ENCODE results near the gene ZEB2.

ZEB2 gene

DNA sequence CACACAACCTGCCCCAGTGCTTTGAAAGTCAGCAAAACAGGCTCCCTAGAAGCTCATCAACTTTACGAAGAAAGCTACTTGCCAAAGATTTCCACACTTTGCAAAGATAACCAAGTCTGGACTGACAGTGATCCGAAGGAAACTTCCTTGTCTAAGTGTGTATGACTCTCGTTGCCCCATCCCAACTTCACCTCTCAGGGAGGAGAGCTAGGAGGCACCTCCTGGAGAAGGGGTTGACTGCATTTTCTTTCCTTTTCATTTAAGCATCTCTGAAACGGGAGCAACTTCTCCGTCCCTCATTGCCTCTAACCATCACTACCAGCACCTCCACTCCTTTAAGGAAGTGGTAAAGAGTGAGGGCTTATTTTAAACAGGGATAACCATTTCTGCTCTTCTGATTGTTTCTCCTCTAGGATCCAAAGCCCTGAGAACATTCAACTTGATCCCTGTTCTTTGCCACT lies 7.0 kb downstream of the ZEB2 start:
- DNase-seq (ENCODE audit: low read depth): no peak

DNA sequence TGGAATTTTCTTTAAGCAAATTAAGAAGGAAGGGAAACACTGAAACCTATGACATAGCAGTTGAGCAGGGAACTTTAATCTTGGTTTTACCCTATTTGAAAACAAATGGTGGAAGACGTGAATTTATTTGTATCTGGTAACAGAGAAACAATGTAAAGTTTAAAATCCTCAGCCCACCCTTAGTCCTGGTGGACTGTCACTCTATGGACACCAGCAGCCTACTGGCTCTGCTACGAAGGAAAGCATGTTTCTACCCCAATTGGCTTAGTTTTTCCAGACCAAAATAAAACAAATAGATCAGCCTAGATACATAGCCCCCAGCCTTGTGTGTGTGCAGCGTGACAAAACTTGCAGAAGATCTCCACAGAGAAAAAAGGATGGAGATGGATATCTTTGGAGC lies 7.4 kb downstream of the ZEB2 start:
- DNase-seq (ENCODE audit: low read depth): no peak

GRCh38 chr2:144511937-144512336 lies 8.0 kb downstream of the ZEB2 start:
- DNase-seq (ENCODE audit: low read depth): no peak

- no peak for DNase-seq (ENCODE audit: low read depth)
These were observed 8.6 kb downstream of the ZEB2 start for GRCh38 chr2:144511226-144511810.

GRCh38 chr2:144510294-144510991 lies 9.5 kb downstream of the ZEB2 start:
- DNase-seq (ENCODE audit: low read depth): no peak

DNA sequence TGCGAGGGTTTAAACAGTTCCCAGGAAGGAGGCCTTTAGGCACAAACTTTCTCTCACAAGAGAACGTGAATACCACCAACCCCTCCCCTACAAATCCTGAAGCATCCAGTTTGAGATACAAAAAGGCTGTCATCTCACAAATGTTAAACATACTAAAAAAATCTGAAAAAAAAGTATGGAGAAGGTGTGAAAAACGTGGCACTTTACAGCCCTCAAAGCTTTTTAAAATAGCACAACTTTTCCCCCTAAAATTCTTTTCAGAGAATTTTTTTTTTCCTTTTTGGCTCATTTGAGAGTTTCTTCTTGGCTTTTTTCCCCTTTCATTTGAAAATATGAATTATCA lies 10.1 kb downstream of the ZEB2 start:
- no peak for DNase-seq (ENCODE audit: low read depth)

GRCh38 chr2:144509001-144509878 lies 10.7 kb downstream of the ZEB2 start:
- no peak for DNase-seq (ENCODE audit: low read depth)

GRCh38 chr2:144508172-144508851 lies 11.6 kb downstream of the ZEB2 start:
- DNase-seq (ENCODE audit: low read depth): no peak

DNA sequence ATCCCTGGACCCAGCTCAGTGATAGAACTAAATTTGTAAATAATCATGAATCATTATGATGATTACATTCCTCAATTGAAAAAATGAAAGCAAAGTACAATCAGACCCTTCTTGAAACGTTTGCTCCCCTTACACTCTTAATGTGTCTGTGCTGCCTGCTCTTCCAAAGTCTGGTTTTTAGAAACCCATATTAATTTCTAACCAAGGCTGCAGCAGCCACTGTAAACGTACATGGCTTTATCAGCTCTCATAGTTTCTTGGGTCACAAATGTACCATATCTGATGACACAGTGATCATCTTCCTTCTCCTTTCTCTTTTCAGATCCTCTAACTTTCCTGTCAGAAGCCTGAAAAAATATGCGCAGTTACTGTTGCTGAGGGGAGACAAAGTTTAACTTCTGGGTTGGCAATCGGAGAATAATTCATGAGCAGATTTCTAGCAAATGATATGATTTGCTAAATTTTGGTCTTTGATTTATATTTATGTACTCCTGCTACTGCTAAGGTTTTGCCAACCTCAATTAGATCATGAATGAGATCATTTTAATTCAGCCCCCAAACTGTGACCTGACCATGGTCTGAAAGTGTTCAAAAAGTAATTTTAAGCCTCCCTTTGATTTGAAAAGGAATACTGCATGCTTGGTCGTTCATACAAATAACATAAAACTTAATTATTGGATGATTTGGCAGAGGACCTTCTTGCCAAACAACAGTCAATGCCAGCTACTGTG lies 12.3 kb downstream of the ZEB2 start:
- no peak for DNase-seq (ENCODE audit: low read depth)

GRCh38 chr2:144505245-144505831 lies 14.6 kb downstream of the ZEB2 start:
- DNase-seq (ENCODE audit: low read depth): no peak

- no peak for DNase-seq (ENCODE audit: low read depth)
These were observed 15.7 kb downstream of the ZEB2 start for GRCh38 chr2:144504218-144504641.

- no peak for DNase-seq (ENCODE audit: low read depth)
These were observed 16.7 kb downstream of the ZEB2 start for GRCh38 chr2:144503242-144503641.

DNA sequence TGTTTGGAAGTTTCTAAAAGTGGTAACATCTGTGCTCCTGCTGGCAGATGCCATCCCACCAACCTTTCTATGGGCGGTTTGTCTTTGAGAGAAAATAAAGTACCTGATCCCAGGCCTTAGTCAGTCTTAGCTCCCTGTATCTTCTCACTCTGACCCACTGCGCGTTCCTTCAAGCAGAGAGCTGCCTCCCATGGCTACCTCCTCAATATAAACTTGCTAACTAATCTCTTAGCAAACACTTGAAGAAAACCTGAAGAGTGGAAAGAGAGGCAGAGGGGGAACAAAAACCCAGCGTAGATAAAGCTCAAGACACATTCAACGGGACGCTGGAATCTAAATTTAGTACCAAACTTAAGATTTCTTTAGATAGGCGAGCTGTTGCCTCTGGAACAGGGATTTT lies 17.6 kb downstream of the ZEB2 start:
- DNase-seq (ENCODE audit: low read depth): no peak

DNA sequence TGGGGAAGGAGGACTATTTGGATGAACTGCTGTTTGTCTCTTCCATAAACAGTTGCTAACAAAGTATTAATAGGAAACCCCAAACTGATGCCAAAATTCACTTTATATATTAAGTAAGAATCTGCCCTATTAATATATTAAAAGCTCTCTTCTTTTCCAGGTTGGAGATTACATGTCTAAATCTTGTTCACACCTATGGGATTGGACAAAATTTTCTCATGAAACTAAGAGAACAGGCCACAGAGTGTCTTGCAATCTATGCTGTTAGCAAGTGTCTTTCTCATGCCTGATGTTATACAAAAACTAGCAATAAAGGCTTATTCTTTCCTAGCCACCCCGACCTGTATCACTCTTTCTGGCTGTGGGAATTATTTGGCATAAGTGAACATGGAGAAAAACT lies 18.3 kb downstream of the ZEB2 start:
- DNase-seq (ENCODE audit: low read depth): no peak

- DNase-seq (ENCODE audit: low read depth): no peak
These were observed 18.8 kb downstream of the ZEB2 start for GRCh38 chr2:144501118-144501517.

GRCh38 chr2:144500563-144500962 lies 19.4 kb downstream of the ZEB2 start:
- no peak for DNase-seq (ENCODE audit: low read depth)

GRCh38 chr2:144498277-144498676 lies 21.6 kb downstream of the ZEB2 start:
- DNase-seq (ENCODE audit: low read depth): no peak

DNA sequence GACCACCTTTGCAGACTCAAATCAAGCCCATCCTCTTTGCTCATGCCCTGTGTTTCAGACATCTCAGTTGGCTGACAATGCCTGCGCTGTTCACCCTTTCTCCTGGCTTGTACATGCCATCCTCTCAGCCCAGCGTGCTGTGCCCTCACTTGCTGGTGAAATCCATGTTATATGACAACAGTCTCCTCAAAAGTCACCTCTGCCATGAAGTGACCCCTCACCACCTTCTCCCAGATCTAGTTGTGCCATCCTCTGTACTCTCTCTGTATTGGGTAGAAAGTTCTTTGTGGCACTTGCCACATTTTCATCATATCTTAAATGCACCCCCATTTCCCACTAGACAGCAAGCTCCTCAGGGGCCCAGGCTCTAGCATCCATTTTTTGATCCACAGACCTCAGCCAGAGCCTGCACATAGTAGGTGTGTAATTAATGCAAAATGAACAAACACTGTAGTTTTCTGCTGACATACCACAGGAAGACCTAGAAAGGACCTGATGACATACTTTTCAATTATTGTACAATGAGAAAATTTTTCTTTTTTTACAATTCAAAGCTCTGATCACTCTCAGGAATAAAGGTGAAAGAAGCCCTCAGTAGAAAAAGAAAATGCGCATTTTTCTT lies 22.8 kb downstream of the ZEB2 start:
- no peak for DNase-seq (ENCODE audit: low read depth)

DNA sequence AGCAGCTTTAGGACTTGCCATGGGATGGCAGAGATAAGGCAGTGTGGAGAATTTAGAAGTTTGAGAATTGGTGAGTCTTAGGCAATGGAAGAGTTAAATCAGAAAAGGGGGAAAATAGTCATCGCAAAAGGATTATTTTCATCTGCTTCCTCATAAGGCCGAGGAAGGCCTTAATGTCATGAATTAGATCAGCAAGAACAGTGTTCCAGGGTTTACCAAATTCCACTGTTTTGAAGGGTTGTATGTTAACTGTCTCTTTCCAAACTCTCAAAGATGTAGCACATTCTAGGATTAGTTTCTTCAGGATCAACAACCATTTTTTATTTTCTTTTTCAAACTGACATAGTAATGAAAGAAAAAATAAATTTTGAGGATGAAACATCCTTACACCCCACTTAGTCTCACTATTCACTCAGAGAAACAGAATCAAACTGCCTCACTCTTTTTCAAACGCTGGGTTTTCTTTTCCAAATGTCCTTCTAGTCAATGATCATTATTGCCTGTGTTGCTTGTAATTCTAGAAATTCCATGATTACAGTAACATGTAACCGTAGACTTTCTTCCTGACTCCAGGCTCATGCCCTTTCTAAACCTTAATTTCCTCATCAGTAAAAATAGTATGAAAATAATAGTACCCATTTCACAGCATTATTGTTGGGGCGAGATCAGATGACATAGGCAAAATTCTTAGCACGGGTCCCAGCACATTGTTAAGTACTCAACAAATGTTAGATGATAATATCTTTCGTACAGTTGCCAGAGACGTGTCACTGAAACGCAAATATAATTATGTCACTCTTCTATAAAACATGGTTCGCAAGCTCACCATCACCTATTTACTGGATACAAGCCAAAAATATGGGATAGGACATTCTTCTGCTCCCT lies 23.6 kb downstream of the ZEB2 start:
- no peak for DNase-seq (ENCODE audit: low read depth)
